ENCODE measurements around the gene PEX10.

- TF ChIP-seq, protein P1, sequence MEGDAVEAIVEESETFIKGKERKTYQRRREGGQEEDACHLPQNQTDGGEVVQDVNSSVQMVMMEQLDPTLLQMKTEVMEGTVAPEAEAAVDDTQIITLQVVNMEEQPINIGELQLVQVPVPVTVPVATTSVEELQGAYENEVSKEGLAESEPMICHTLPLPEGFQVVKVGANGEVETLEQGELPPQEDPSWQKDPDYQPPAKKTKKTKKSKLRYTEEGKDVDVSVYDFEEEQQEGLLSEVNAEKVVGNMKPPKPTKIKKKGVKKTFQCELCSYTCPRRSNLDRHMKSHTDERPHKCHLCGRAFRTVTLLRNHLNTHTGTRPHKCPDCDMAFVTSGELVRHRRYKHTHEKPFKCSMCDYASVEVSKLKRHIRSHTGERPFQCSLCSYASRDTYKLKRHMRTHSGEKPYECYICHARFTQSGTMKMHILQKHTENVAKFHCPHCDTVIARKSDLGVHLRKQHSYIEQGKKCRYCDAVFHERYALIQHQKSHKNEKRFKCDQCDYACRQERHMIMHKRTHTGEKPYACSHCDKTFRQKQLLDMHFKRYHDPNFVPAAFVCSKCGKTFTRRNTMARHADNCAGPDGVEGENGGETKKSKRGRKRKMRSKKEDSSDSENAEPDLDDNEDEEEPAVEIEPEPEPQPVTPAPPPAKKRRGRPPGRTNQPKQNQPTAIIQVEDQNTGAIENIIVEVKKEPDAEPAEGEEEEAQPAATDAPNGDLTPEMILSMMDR (IDR thresholded peaks at IDR 0.05) = no peak
- TF ChIP-seq POLR2A (IDR thresholded peaks at IDR 0.05) = no peak
These were observed 31.8 kb upstream of the PEX10 start for GRCh38 chr1:2444138-2444591.
